Measurements from ENCODE around the gene GALNT12. TPM values are rescaled to one million over a fixed set of nuclear protein-coding genes. Genes with fewer than 3 reads are reported as not detected.

GALNT12 gene
- total and polyA plus RNA-seq, 2 experiments from 2014 or later, result 13.9 to 16.4 TPM

- peaks cover 33% of the 10 kb centered on the region for H3K4me1 ChIP-seq (ENCODE audit: insufficient read depth)
- 84% methylated on average over 2 of the region's 2 CpGs for WGBS (ENCODE audit: low lambda C conversion rate, missing lambda C conversion rate)
- H3K27me3 ChIP-seq, result no peaks in the 10 kb centered on the region
- no peak overlapping the region for H3K4me3 ChIP-seq
- H3K79me2 ChIP-seq, result no peaks in the 10 kb centered on the region
- H3K9me3 ChIP-seq (ENCODE audit: low read depth), result no peaks in the 10 kb centered on the region
- H2AFZ ChIP-seq, result no peak overlapping the region
- no peaks in the 10 kb centered on the region for H4K20me1 ChIP-seq (ENCODE audit: insufficient read depth, poor library complexity, severe bottlenecking)
- H3K4me2 ChIP-seq, result no peak overlapping the region
- H3K36me3 ChIP-seq (replicated peaks; ENCODE audit: insufficient read depth, low read depth), result no peaks in the 10 kb centered on the region
- no peak for TF ChIP-seq EZH2 (IDR thresholded peaks at IDR 0.05; ENCODE audit: borderline replicate concordance)
- TF ChIP-seq CTCF (IDR thresholded peaks at IDR 0.05; ENCODE audit: poor library complexity), result no peak
- no peak for TF ChIP-seq EZH2phosphoT487 (IDR thresholded peaks at IDR 0.05; ENCODE audit: low read depth, severe bottlenecking, unreplicated experiment)
- H3K9me2 ChIP-seq (replicated peaks; ENCODE audit: insufficient read depth), result no peaks in the 10 kb centered on the region
- DNase-seq (ENCODE audit: low spot score), result no peak
- peak overlapping the region; percentile 38 for H3K27ac ChIP-seq
Observed at GRCh38 chr9:98811051-98811650, 3.7 kb downstream of the GALNT12 start.

DNA sequence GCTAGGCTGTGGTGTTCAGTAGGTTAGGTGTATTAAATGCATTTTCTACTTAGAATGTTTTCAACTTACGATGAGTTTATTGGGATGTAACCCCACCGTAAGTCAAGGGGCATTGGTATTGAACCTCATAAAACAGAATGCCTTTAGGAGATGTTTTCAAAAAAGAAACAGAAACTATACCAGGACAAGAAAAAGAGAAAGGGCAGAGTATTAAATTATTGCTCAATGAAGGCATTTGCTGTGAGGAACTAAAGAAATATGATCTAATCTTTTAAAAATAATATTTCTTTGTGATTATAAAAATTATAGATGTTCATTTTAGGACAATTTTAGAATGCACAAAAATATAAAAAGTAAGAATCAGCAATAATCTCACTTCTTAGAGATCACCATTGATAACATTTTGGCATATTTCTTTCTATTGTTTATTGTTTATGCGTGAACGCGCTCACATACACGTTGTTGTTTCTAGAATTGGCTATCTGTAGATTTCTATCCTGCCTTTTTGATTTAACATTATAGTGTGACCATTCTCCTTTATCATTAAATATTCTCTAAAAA, 8.0 kb downstream of the GALNT12 start:
- no peaks in the 10 kb centered on the region for H4K20me1 ChIP-seq (ENCODE audit: insufficient read depth, poor library complexity, severe bottlenecking)
- H3K4me1 ChIP-seq (ENCODE audit: insufficient read depth), result peaks cover 1% of the 10 kb centered on the region
- no peak overlapping the region for H3K27ac ChIP-seq
- H3K79me2 ChIP-seq, result no peaks in the 10 kb centered on the region
- no peak overlapping the region for H2AFZ ChIP-seq
- no peaks in the 10 kb centered on the region for H3K9me3 ChIP-seq (ENCODE audit: low read depth)
- no peak for DNase-seq (ENCODE audit: low spot score)
- no peaks in the 10 kb centered on the region for H3K27me3 ChIP-seq
- no peaks in the 10 kb centered on the region for H3K36me3 ChIP-seq (replicated peaks; ENCODE audit: insufficient read depth, low read depth)
- TF ChIP-seq EZH2phosphoT487 (IDR thresholded peaks at IDR 0.05; ENCODE audit: low read depth, severe bottlenecking, unreplicated experiment) (no peak), CTCF (IDR thresholded peaks at IDR 0.05; ENCODE audit: poor library complexity) (no peak), EZH2 (IDR thresholded peaks at IDR 0.05; ENCODE audit: borderline replicate concordance) (no peak)
- WGBS (ENCODE audit: low lambda C conversion rate, missing lambda C conversion rate), result 83% methylated on average over 6 of the region's 6 CpGs
- no peak overlapping the region for H3K4me3 ChIP-seq
- H3K4me2 ChIP-seq, result no peak overlapping the region
- H3K9me2 ChIP-seq (replicated peaks; ENCODE audit: insufficient read depth), result no peaks in the 10 kb centered on the region

DNA sequence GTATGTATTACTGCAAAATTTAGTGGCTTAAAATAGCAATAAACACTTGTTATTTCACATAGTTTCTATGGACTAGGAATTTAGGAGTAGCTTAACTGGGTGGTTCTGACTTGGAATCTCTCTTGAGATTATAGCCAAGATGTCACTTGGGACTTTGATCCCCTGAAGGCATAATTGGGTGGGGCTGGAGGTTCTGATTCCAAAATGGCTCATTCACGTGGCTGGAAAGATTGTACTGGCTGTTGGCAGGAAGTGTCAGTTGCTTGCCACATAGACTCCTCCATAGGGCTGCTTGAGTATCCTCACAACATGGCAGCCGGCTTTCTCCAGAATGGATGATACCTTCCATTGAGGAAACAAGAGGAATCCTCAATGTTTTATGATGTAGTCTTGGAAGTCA, 11.3 kb downstream of the GALNT12 start:
- Histone ChIP-seq H3K36me3 (replicated peaks; ENCODE audit: insufficient read depth, low read depth) (no peaks in the 10 kb centered on the region), H3K4me3 (no peak overlapping the region), H3K4me2 (no peak overlapping the region), H3K9me3 (ENCODE audit: low read depth) (no peaks in the 10 kb centered on the region), H3K79me2 (no peaks in the 10 kb centered on the region), H2AFZ (no peak overlapping the region), H4K20me1 (ENCODE audit: insufficient read depth, poor library complexity, severe bottlenecking) (no peaks in the 10 kb centered on the region), H3K9me2 (replicated peaks; ENCODE audit: insufficient read depth) (no peaks in the 10 kb centered on the region), H3K27ac (no peak overlapping the region), H3K4me1 (ENCODE audit: insufficient read depth) (no peaks in the 10 kb centered on the region), H3K27me3 (no peaks in the 10 kb centered on the region)
- TF ChIP-seq EZH2phosphoT487 (IDR thresholded peaks at IDR 0.05; ENCODE audit: low read depth, severe bottlenecking, unreplicated experiment) (no peak), CTCF (IDR thresholded peaks at IDR 0.05; ENCODE audit: poor library complexity) (no peak), EZH2 (IDR thresholded peaks at IDR 0.05; ENCODE audit: borderline replicate concordance) (no peak)
- no peak for DNase-seq (ENCODE audit: low spot score)
- 81% methylated on average over 2 of the region's 2 CpGs for WGBS (ENCODE audit: low lambda C conversion rate, missing lambda C conversion rate)

Measured in hepatocyte (in vitro differentiated cells).